Osteoblast (primary cell): ENCODE results near the gene INTS4. TPM values are rescaled to one million over a fixed set of nuclear protein-coding genes. Genes with fewer than 3 reads are reported as not detected.

ENCODE experiments used
- DNase-seq: peaks from one replicate; pipeline ENCODE4 v3.0.0; 2011; ENCODE audit warnings: low spot score, mixed read lengths; ENCODE audit not compliant: insufficient read length; ENCODE audit errors: missing footprints
- H2AFZ ChIP-seq: 2 replicates; pipeline ENCODE4 v1.6.0; 2011; ENCODE audit warnings: mild to moderate bottlenecking, low read length
- H3K27ac ChIP-seq: 2 replicates; pipeline ENCODE4 v1.5.1; 2011; ENCODE audit warnings: mild to moderate bottlenecking, low read depth, low read length, moderate library complexity
- H3K27me3 ChIP-seq: 2 replicates; pipeline ENCODE4 v1.6.0; 2012; ENCODE audit warnings: mild to moderate bottlenecking, control low read depth, inconsistent platforms, low read length, moderate library complexity; ENCODE audit not compliant: insufficient read depth
- H3K36me3 ChIP-seq: 2 replicates; pipeline ENCODE4 v1.5.1; 2011; ENCODE audit warnings: mild to moderate bottlenecking, low read length, control low read depth, moderate library complexity; ENCODE audit not compliant: insufficient read depth
- H3K4me1 ChIP-seq: 2 replicates; pipeline ENCODE4 v1.5.1; 2011; ENCODE audit warnings: mild to moderate bottlenecking, low read length, control low read depth, moderate library complexity; ENCODE audit not compliant: insufficient read depth
- H3K4me2 ChIP-seq: 2 replicates; pipeline ENCODE4 v1.6.0; 2011; ENCODE audit warnings: mild to moderate bottlenecking, low read length; ENCODE audit not compliant: insufficient read depth
- H3K4me3 ChIP-seq: fragments of 200-600 bp; sonication (generic); 3 replicates; pipeline ENCODE4 v1.5.1; 2012; ENCODE audit warnings: mild to moderate bottlenecking, low read length, inconsistent platforms; ENCODE audit not compliant: insufficient read depth
- H3K79me2 ChIP-seq: 2 replicates; pipeline ENCODE4 v1.6.0; 2012; ENCODE audit warnings: mild to moderate bottlenecking, low read length, control low read depth, inconsistent platforms; ENCODE audit not compliant: insufficient read depth
- H3K9me3 ChIP-seq: 2 replicates; pipeline ENCODE4 v1.5.1; 2011; ENCODE audit warnings: low read depth, low read length, control low read depth
- H4K20me1 ChIP-seq: 2 replicates; pipeline ENCODE4 v1.6.0; 2012; ENCODE audit warnings: mild to moderate bottlenecking, low read length, control low read depth; ENCODE audit not compliant: insufficient read depth
- CTCF ChIP-seq: IDR thresholded peaks from 2 replicates; pipeline ENCODE4 v1.5.1; 2011; ENCODE audit warnings: mild to moderate bottlenecking, low read depth, low read length, moderate library complexity; ENCODE audit errors: extremely low read depth
- total RNA-seq: library from RNA; depleted of rRNA; stranded (reverse); fragments of >200 nt; gene quantifications from 2 replicates; pipeline ENCODE4 v1.2.3, GENCODE V29; 2012

INTS4 gene
- total RNA-seq, 1 donor: 35.8 TPM

- no peaks in the 10 kb centered on the region for H3K9me3 ChIP-seq
- H3K4me2 ChIP-seq: peak overlapping the region; percentile 20
- H3K27ac ChIP-seq: peak overlapping the region; percentile 73
- H3K79me2 ChIP-seq: no peaks in the 10 kb centered on the region
- no peak overlapping the region for H2AFZ ChIP-seq
- peaks cover 20% of the 10 kb centered on the region for H3K4me1 ChIP-seq
- H4K20me1 ChIP-seq: no peaks in the 10 kb centered on the region
- no peak for DNase-seq
- H3K36me3 ChIP-seq: peaks cover 25% of the 10 kb centered on the region
- no peak for TF ChIP-seq CTCF
- no peak overlapping the region for H3K4me3 ChIP-seq
- no peaks in the 10 kb centered on the region for H3K27me3 ChIP-seq
Measured at GRCh38 chr11:77884829-77885190, 109.7 kb downstream of the INTS4 start.

GRCh38 chr11:77884186-77884828, 110.2 kb downstream of the INTS4 start:
- no peaks in the 10 kb centered on the region for H4K20me1 ChIP-seq
- peaks cover 21% of the 10 kb centered on the region for H3K4me1 ChIP-seq
- no peaks in the 10 kb centered on the region for H3K79me2 ChIP-seq
- peaks cover 20% of the 10 kb centered on the region for H3K36me3 ChIP-seq
- no peaks in the 10 kb centered on the region for H3K27me3 ChIP-seq
- no peak overlapping the region for H2AFZ ChIP-seq
- no peaks in the 10 kb centered on the region for H3K9me3 ChIP-seq
- no peak overlapping the region for H3K4me3 ChIP-seq
- H3K27ac ChIP-seq: peak overlapping the region; percentile 73
- DNase-seq: peak; percentile 61
- no peak for TF ChIP-seq CTCF
- H3K4me2 ChIP-seq: peak overlapping the region; percentile 20

- H3K27me3 ChIP-seq: no peaks in the 10 kb centered on the region
- TF ChIP-seq CTCF: no peak
- H3K9me3 ChIP-seq: no peaks in the 10 kb centered on the region
- H3K4me3 ChIP-seq: no peak overlapping the region
- no peaks in the 10 kb centered on the region for H3K79me2 ChIP-seq
- peak overlapping the region; percentile 73 for H3K27ac ChIP-seq
- no peak overlapping the region for H2AFZ ChIP-seq
- H4K20me1 ChIP-seq: no peaks in the 10 kb centered on the region
- DNase-seq: no peak
- H3K4me2 ChIP-seq: no peak overlapping the region
- H3K4me1 ChIP-seq: peaks cover 25% of the 10 kb centered on the region
- H3K36me3 ChIP-seq: peaks cover 20% of the 10 kb centered on the region
Measured at GRCh38 chr11:77883775-77884174, 110.7 kb downstream of the INTS4 start.

- peak overlapping the region; percentile 39 for H3K4me2 ChIP-seq
- peaks cover 33% of the 10 kb centered on the region for H3K4me1 ChIP-seq
- DNase-seq: no peak
- no peaks in the 10 kb centered on the region for H3K27me3 ChIP-seq
- peaks cover 20% of the 10 kb centered on the region for H3K36me3 ChIP-seq
- no peak for TF ChIP-seq CTCF
- H2AFZ ChIP-seq: no peak overlapping the region
- H3K9me3 ChIP-seq: no peaks in the 10 kb centered on the region
- H3K79me2 ChIP-seq: no peaks in the 10 kb centered on the region
- H3K27ac ChIP-seq: peak overlapping the region; percentile 33
- no peak overlapping the region for H3K4me3 ChIP-seq
- no peaks in the 10 kb centered on the region for H4K20me1 ChIP-seq
Measured at GRCh38 chr11:77882396-77882795, 112.1 kb downstream of the INTS4 start.
